HepG2 (cell line): Measurements from ENCODE around the gene PFKP.

ENCODE experiments used
- ARNTL ChIP-seq: sonication (generic); formaldehyde crosslinking; IDR thresholded peaks from 2 replicates; pipeline ENCODE4 v1.4.0; 2020; ENCODE audit warnings: mild to moderate bottlenecking, missing genetic modification reagents
- EZH2 ChIP-seq: conservative IDR thresholded peaks from 2 replicates; pipeline ENCODE4 v1.6.1; 2012; ENCODE audit warnings: mild to moderate bottlenecking, low read depth, low read length, moderate library complexity
- FIP1L1 ChIP-seq: fragments of 200-400 bp; formaldehyde crosslinking; IDR thresholded peaks from 2 replicates; pipeline ENCODE4 v1.6.1; 2018; ENCODE audit warnings: low read depth, mild to moderate bottlenecking, low read length, moderate library complexity, borderline replicate concordance; ENCODE audit not compliant: insufficient read depth
- FOSL2 ChIP-seq: sonication (generic); formaldehyde crosslinking; IDR thresholded peaks from 2 replicates; pipeline ENCODE4 v1.4.0; 2020; ENCODE audit warnings: missing genetic modification reagents
- MAZ ChIP-seq, 2 experiments: sonication (generic) in 1 of 2; formaldehyde crosslinking in 1 of 2; IDR thresholded peaks; 2 replicates each; pipeline versions ENCODE4 v1.5.0 to v1.6.1; 2012 to 2020; ENCODE audit warnings: low read depth in 2 of 2, mild to moderate bottlenecking in 2 of 2, borderline replicate concordance in 1 of 2, improper control_type of control experiment in 1 of 2, low read length in 1 of 2, missing genetic modification reagents in 1 of 2, moderate library complexity in 1 of 2
- RAD21 ChIP-seq: fragments of 450-650 bp; formaldehyde crosslinking; IDR thresholded peaks from 2 replicates; pipeline ENCODE4 v1.5.0; 2020; ENCODE audit warnings: mild to moderate bottlenecking
- SIN3A ChIP-seq: IDR thresholded peaks from 2 replicates; pipeline ENCODE4 v1.6.1; 2011; ENCODE audit warnings: low read depth, mild to moderate bottlenecking, control low read depth, low read length, borderline replicate concordance
- TAF1 ChIP-seq: sonication (generic); formaldehyde crosslinking; IDR thresholded peaks from 2 replicates; pipeline ENCODE4 v1.4.0; 2020; ENCODE audit warnings: missing genetic modification reagents
- USF2 ChIP-seq, 2 experiments: sonication (generic) in 1 of 2; formaldehyde crosslinking in 1 of 2; IDR thresholded peaks; 2 replicates each; pipeline versions ENCODE4 v1.5.1 to v1.6.1; 2011 to 2020; ENCODE audit warnings: borderline replicate concordance in 1 of 2, low read depth in 1 of 2, low read length in 1 of 2, mild to moderate bottlenecking in 1 of 2, missing genetic modification reagents in 1 of 2, moderate library complexity in 1 of 2
- ZNF691 ChIP-seq: sonication (generic); formaldehyde crosslinking; IDR thresholded peaks from 2 replicates; pipeline ENCODE4 v1.4.0; 2020; ENCODE audit warnings: missing genetic modification reagents, low read depth, mild to moderate bottlenecking, borderline replicate concordance

GRCh38 chr10:3173171-3173878, 106.0 kb downstream of the PFKP start:
- TF ChIP-seq TAF1 (CRISPR knock-in tag) (no peak), SIN3A (no peak), EZH2 (no peak), RAD21 (CRISPR knock-in tag) (no peak), USF2 (IDR thresholded peaks at IDR 0.05; ENCODE audit: low read depth, low read length) (no peak), USF2 (CRISPR knock-in tag; IDR thresholded peaks at IDR 0.05; ENCODE audit: borderline replicate concordance) (no peak), MAZ (IDR thresholded peaks at IDR 0.05; ENCODE audit: borderline replicate concordance, low read depth, low read length) (no peak), MAZ (CRISPR knock-in tag; IDR thresholded peaks at IDR 0.05; ENCODE audit: low read depth) (no peak), FIP1L1 (no peak), ARNTL (no peak), FOSL2 (CRISPR knock-in tag) (no peak), ZNF691 (CRISPR knock-in tag) (no peak)
